HUES64 (cell line): ENCODE results near the gene CAP2.

Experiments
- H3K27ac ChIP-seq: 2 replicates; pipeline ENCODE4 v1.7.0; 2013; ENCODE audit warnings: low read depth, low read length, inconsistent platforms
- H3K27me3 ChIP-seq: 2 replicates; pipeline ENCODE4 v1.6.1; 2013; ENCODE audit warnings: mild to moderate bottlenecking, low read length; ENCODE audit not compliant: insufficient read depth
- H3K36me3 ChIP-seq: 2 replicates; pipeline ENCODE4 v1.6.1; 2013; ENCODE audit warnings: mild to moderate bottlenecking, low read length; ENCODE audit not compliant: insufficient read depth
- H3K4me1 ChIP-seq: 2 replicates; pipeline ENCODE4 v1.6.1; 2013; ENCODE audit warnings: mild to moderate bottlenecking, low read length, moderate library complexity; ENCODE audit not compliant: insufficient read depth
- H3K4me3 ChIP-seq: 2 replicates; pipeline ENCODE4 v1.5.1; 2013; ENCODE audit warnings: mild to moderate bottlenecking, low read length, moderate library complexity
- H3K9ac ChIP-seq: 2 replicates; pipeline ENCODE4 v1.6.1; 2013; ENCODE audit warnings: mild to moderate bottlenecking, low read depth, low read length
- H3K9me3 ChIP-seq: 2 replicates; pipeline ENCODE4 v1.6.1; 2013; ENCODE audit warnings: low read depth, low read length; ENCODE audit not compliant: insufficient read depth
- WGBS: fragments of 150-250, 120-280 bp; methylation state at CpG from one replicate; pipeline ENCODE4 v1.1.7; 2013; ENCODE audit warnings: missing lambda C conversion rate; 5-methylcytosine and 5-hydroxymethylcytosine counted together

Gene CAP2

GRCh38 chr6:17490724-17491123 is 97.3 kb downstream of the CAP2 start:
- Histone ChIP-seq H3K4me3 (no peak overlapping the region), H3K9me3 (no peaks in the 10 kb centered on the region), H3K4me1 (peaks cover 6% of the 10 kb centered on the region), H3K36me3 (no peaks in the 10 kb centered on the region), H3K27ac (no peak overlapping the region), H3K27me3 (no peaks in the 10 kb centered on the region), H3K9ac (no peak overlapping the region)
- WGBS, result 90% methylated on average over 4 of the region's 4 CpGs

- H3K9me3 ChIP-seq, result no peaks in the 10 kb centered on the region
- 94% methylated on average over 10 of the region's 10 CpGs for WGBS
- no peak overlapping the region for H3K27ac ChIP-seq
These were observed 98.2 kb downstream of the CAP2 start for GRCh38 chr6:17491416-17492142.

GRCh38 chr6:17492350-17492749 is 99.0 kb downstream of the CAP2 start:
- no peak overlapping the region for H3K4me3 ChIP-seq
- no peak overlapping the region for H3K27ac ChIP-seq
- WGBS, result 93% methylated on average over 6 of the region's 6 CpGs
- peaks cover 6% of the 10 kb centered on the region for H3K4me1 ChIP-seq
- H3K9me3 ChIP-seq, result no peaks in the 10 kb centered on the region
- H3K9ac ChIP-seq, result no peak overlapping the region
- no peaks in the 10 kb centered on the region for H3K36me3 ChIP-seq
- H3K27me3 ChIP-seq, result no peaks in the 10 kb centered on the region

More at GRCh38 chr6:17491416-17492142, 98.2 kb downstream of the CAP2 start:
- H3K4me1 ChIP-seq, result peaks cover 6% of the 10 kb centered on the region
- H3K4me3 ChIP-seq, result no peak overlapping the region
- H3K9ac ChIP-seq, result no peak overlapping the region
- no peaks in the 10 kb centered on the region for H3K36me3 ChIP-seq
- no peaks in the 10 kb centered on the region for H3K27me3 ChIP-seq

- H3K4me1 ChIP-seq, result peaks cover 11% of the 10 kb centered on the region
- no peak overlapping the region for H3K4me3 ChIP-seq
- no peaks in the 10 kb centered on the region for H3K9me3 ChIP-seq
- H3K36me3 ChIP-seq, result no peaks in the 10 kb centered on the region
- no peak overlapping the region for H3K9ac ChIP-seq
- no peaks in the 10 kb centered on the region for H3K27me3 ChIP-seq
- no peak overlapping the region for H3K27ac ChIP-seq
- WGBS, result 100% methylated on average over 2 of the region's 2 CpGs
These were observed 99.9 kb downstream of the CAP2 start for GRCh38 chr6:17493286-17493685.

- Histone ChIP-seq H3K9ac (no peak overlapping the region), H3K9me3 (no peaks in the 10 kb centered on the region), H3K4me1 (peaks cover 11% of the 10 kb centered on the region), H3K36me3 (no peaks in the 10 kb centered on the region), H3K4me3 (no peak overlapping the region), H3K27me3 (no peaks in the 10 kb centered on the region), H3K27ac (no peak overlapping the region)
- 93% methylated on average over 4 of the region's 4 CpGs for WGBS
These were observed 100.8 kb downstream of the CAP2 start for GRCh38 chr6:17494177-17494576.

GRCh38 chr6:17494919-17495318 is 101.5 kb downstream of the CAP2 start:
- Histone ChIP-seq H3K9me3 (no peaks in the 10 kb centered on the region), H3K9ac (no peak overlapping the region), H3K4me3 (no peak overlapping the region), H3K27ac (no peak overlapping the region), H3K27me3 (no peaks in the 10 kb centered on the region), H3K4me1 (peaks cover 11% of the 10 kb centered on the region), H3K36me3 (no peaks in the 10 kb centered on the region)
- WGBS, result 93% methylated on average over 2 of the region's 2 CpGs

GRCh38 chr6:17497535-17498095 is 104.2 kb downstream of the CAP2 start:
- H3K27ac ChIP-seq, result no peak overlapping the region
- no peaks in the 10 kb centered on the region for H3K9me3 ChIP-seq
- WGBS, result 79% methylated on average over 4 of the region's 4 CpGs
- no peaks in the 10 kb centered on the region for H3K36me3 ChIP-seq
- no peak overlapping the region for H3K4me3 ChIP-seq
- H3K9ac ChIP-seq, result no peak overlapping the region
- peaks cover 11% of the 10 kb centered on the region for H3K4me1 ChIP-seq
- no peaks in the 10 kb centered on the region for H3K27me3 ChIP-seq

GRCh38 chr6:17501442-17501841 is 108.0 kb downstream of the CAP2 start:
- H3K9ac ChIP-seq, result no peak overlapping the region
- no peaks in the 10 kb centered on the region for H3K36me3 ChIP-seq
- no peaks in the 10 kb centered on the region for H3K9me3 ChIP-seq
- no peak overlapping the region for H3K27ac ChIP-seq
- H3K4me1 ChIP-seq, result peaks cover 5% of the 10 kb centered on the region; the same call in 1 of the 2 replicates
- H3K4me3 ChIP-seq, result no peak overlapping the region
- WGBS, result over 99% methylated on average over 3 of the region's 3 CpGs
- no peaks in the 10 kb centered on the region for H3K27me3 ChIP-seq

- H3K9me3 ChIP-seq, result no peaks in the 10 kb centered on the region
- H3K4me3 ChIP-seq, result no peak overlapping the region
- 90% methylated on average over 3 of the region's 3 CpGs for WGBS
- H3K27ac ChIP-seq, result no peak overlapping the region
- no peaks in the 10 kb centered on the region for H3K36me3 ChIP-seq
- peaks cover 5% of the 10 kb centered on the region; the same call in 1 of the 2 replicates for H3K4me1 ChIP-seq
- H3K27me3 ChIP-seq, result no peaks in the 10 kb centered on the region
- no peak overlapping the region for H3K9ac ChIP-seq
These were observed 108.7 kb downstream of the CAP2 start for GRCh38 chr6:17501982-17502704.

GRCh38 chr6:17503051-17503450 is 109.7 kb downstream of the CAP2 start:
- Histone ChIP-seq H3K9me3 (no peaks in the 10 kb centered on the region), H3K27ac (no peak overlapping the region), H3K36me3 (peaks cover 9% of the 10 kb centered on the region; the same call in 1 of the 2 replicates), H3K9ac (no peak overlapping the region), H3K27me3 (no peaks in the 10 kb centered on the region), H3K4me3 (no peak overlapping the region), H3K4me1 (no peaks in the 10 kb centered on the region)
- 97% methylated on average over 7 of the region's 7 CpGs for WGBS

- 91% methylated on average over 1 of the region's 1 CpG for WGBS
These were observed 110.6 kb downstream of the CAP2 start for GRCh38 chr6:17504005-17504404.

More at GRCh38 chr6:17504005-17504404, 110.6 kb downstream of the CAP2 start:
- Histone ChIP-seq H3K9ac (no peak overlapping the region), H3K4me1 (no peaks in the 10 kb centered on the region), H3K27me3 (no peaks in the 10 kb centered on the region), H3K9me3 (no peaks in the 10 kb centered on the region), H3K27ac (no peak overlapping the region), H3K36me3 (peaks cover 9% of the 10 kb centered on the region; the same call in 1 of the 2 replicates), H3K4me3 (no peak overlapping the region)
